ENCODE results near the gene SMAP1.

The SMAP1 gene

DNA sequence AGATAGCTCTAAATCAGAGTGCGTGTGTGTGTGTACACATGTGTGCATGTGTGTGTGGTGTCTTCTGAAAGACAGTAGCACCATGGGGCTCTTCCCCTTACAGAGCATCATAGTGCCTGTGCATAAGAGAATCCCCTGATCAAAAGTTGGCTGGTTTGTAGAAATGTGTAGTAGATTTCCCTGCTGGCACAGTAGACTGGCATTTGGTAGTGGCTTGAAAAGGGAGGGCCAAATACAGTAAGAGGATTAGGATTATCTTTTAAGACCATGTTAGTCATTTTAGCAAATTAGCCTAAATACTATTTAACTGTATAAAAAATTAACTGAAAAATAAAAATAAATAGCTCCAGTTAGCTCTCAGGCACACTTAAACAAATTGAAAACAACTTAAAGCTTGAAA lies 176.6 kb downstream of the SMAP1 start:
- DNase-seq: no peak

GRCh38 chr6:70846207-70846835 lies 178.6 kb downstream of the SMAP1 start:
- no peak for DNase-seq

GRCh38 chr6:70847106-70848084 lies 179.7 kb downstream of the SMAP1 start:
- DNase-seq: no peak

GRCh38 chr6:70849348-70850069 lies 181.8 kb downstream of the SMAP1 start:
- DNase-seq: no peak

GRCh38 chr6:70852667-70853246 lies 185.1 kb downstream of the SMAP1 start:
- no peak for DNase-seq

DNA sequence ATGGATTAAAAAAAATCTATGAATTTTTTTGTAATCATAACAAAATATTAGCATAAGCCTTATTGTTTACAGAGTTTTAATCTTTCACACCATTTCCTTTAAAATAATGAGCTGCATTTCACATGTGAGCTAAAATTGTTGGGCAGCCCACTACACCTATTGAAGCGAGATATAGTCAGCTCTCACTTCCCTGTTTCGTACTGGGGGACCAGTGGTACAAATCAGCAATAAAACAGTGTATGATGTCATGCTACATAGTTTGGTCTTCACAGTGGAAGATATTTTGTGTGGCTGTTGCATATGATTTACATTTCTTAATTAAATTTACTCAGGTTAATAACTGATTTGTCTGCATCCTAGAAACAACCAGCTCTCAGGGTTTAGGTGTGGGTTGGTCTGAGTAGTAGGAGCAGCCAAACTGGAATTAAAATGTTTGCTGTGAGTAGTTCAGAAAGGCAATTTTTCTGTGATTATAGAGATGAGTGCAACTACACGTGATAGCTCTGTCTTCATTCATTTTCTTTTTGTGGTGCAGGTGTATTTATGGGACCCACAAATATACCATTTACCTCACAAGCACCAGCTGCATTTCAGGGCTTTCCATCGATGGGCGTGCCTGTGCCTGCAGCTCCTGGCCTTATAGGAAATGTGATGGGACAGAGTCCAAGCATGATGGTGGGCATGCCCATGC lies 189.8 kb downstream of the SMAP1 start:
- DNase-seq: no peak

- DNase-seq: no peak
Measured at GRCh38 chr6:70860045-70860444, 192.4 kb downstream of the SMAP1 start.

DNA sequence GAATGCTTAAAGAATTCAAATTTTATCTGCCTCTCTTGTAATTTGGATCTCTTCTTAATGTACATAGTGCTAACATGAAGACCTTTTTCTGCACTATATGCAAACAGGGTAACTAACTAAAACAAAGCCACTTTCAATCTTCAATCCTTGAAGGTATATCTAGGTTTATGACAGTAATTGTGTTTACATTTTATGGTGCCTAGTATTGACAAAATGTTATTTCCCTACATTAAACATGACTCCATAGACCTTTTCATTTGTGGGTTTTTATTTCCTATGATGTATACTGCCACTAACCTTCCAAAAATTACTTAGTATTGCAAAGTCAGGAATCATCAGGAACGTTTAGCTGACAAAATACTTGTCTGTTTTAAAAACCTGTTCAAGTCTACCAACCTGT lies 193.2 kb downstream of the SMAP1 start:
- no peak for DNase-seq

- DNase-seq: no peak
Measured at GRCh38 chr6:70863343-70863742, 195.7 kb downstream of the SMAP1 start.

DNA sequence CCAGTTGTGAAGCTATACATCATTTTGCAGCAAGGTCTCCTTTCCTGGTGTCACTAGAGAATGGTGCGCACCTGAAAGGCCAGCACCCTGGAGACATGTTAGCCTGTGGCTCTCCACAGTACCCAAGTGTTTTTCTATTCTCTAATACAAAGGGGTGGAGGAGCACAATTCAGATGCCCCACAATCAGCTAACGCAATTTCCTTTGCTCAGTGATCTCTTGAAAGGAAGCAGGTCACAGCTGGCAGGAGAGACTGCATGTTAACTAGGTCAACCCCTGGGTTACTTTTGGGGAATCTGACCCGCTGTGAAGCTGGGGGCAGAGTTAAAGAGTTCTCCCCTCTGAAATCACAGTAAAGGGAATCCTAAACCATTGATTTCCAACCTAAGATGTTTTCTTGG lies 196.7 kb downstream of the SMAP1 start:
- DNase-seq: no peak

- DNase-seq: no peak
Measured at GRCh38 chr6:70872469-70872868, 204.8 kb downstream of the SMAP1 start.

- no peak for DNase-seq
Measured at GRCh38 chr6:70874181-70874913, 206.7 kb downstream of the SMAP1 start.

DNA sequence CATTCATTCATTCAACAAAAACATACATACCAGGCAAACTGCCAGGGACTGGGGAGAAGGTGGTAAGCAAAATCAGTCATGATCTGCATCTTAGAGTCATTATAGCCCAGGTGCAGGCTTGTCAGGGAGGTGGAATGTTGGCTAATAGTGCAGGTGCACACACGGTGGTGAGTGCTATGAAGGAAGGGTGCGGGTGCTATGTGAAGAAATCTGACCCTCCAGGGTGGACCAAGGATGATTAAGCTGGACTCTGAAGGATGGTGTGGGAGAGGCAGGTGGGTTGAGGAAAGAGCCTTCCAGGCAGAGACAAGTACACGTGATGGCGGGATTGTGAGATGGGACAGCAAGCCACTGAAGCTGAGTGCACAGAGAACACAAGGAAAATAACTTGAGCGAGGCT lies 211.8 kb downstream of the SMAP1 start:
- no peak for DNase-seq

DNA sequence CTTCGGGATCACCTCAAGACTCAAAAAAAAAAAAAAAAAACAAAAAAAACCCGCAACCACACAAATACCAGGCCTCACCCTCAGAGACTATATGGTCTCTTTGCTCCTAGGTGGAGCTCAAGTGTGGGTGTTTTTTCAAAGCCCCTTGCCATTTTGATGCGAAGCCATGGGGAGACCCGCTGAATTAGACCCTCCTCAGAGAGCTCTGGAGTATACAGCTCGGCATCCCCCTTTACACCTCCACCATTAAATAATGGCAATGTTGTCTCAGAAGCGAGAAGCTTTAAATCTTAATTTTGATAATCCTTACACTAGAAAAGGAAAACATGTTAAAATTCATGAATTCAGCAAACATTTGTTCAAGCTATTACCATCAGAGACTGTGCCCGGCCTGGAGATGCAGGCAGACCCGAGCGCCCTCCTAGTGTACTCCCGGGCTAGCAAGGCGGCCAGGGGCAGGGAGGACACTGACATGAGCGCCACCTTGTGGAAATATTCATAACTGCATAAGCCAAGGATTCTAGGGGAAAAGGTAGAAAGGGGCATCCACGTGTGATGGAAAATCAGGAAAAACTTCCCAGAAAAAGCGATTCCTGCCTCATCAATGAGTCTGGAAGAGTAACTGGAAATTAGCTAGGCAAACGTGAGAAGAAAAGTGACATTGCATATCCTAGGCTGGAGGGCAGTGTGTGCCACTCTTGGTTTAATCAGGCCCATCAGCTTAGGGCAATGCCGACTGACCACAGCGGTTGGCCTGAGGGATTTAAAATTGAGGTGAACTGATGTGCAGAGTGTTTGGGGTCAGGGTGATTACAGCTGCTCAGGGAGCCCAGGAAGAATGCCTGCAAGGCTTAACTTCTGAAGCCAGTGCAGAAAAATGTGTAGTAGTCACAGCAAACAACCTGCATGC lies 216.6 kb downstream of the SMAP1 start:
- DNase-seq: peak; percentile 49 to 62

DNA sequence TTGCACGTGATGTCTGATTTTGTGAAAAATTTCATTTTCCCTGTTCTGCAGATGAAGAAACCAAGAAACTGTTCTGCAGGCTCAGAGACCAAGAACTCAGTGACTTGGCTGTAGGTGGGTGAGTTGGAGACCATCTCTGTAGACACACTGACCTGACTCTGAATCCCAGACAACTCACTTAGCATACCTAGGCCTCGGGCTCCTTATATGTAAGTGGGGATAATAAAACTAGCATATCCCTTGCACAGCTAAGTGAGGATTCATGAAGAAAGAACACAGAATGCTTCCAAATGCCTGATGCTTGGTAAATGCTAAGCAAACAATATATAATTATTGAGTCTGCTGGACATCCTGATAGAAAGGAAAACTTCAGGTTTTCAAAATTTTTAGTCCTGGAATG lies 218.4 kb downstream of the SMAP1 start:
- DNase-seq: no peak

DNA sequence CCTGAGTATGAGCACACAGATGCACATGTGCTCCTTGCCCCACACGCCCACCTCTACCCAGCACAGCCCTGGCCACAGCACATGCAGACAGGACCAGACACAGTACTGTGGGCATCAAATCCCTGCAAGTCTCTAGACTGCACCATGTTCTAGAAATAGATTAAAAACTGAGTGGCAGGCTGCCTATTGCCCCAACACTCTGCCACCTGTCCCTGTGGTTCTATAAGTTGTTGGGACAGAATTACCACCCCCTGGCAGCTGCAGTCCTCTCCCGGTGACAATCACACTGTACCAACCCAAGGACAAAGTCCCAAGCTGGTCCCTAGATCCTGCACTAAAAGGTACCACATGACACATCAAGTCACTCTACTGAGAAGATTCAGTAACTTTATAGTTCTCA lies 219.0 kb downstream of the SMAP1 start:
- no peak for DNase-seq

- no peak for DNase-seq
Measured at GRCh38 chr6:70889270-70889669, 221.6 kb downstream of the SMAP1 start.

GRCh38 chr6:70894001-70894400 lies 226.3 kb downstream of the SMAP1 start:
- DNase-seq: no peak

DNA sequence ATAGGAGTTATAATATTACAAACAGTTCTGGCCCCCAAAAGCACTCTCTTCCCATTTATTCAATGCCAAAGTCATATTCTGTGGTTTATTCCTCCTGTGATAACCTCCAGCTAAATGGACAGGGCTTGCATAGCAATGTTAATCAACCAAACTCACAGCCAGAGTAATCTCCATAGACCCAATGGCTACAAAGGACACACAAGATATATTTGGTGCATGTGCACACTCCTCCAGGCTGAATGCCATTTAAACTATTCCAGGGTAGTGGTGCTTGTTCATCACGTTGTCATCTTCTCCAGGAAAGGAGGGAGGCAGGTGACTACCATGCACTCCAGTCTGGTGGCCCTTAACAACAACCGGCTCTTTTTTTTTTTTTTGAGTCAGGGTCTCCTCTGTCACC lies 232.4 kb downstream of the SMAP1 start:
- no peak for DNase-seq

DNA sequence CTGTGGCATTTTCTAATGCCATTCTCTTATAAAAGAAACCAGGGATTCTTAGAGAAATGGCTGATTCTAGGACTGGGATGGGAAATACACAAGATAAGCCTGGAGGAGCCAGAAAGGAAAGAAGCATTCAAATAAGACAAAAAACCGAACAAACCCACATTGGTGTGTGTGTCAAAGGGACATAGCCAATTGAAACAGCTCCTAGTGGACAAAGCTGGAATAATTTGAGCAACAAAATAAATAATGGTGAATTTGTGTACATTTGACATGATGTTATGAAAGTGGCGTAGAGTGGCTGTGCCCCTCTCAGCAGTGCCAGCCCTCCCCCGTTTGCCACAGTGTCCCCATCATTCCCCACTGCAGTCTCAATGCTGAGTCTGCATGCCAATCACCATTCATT lies 233.6 kb downstream of the SMAP1 start:
- DNase-seq: no peak
